ENCODE data around the gene PPP6R3. TPM values are rescaled to one million over a fixed set of nuclear protein-coding genes. Genes with fewer than 3 reads are reported as not detected.

Gene PPP6R3
- total and polyA plus RNA-seq, 2 donors, result 46.8 to 288 TPM

DNA sequence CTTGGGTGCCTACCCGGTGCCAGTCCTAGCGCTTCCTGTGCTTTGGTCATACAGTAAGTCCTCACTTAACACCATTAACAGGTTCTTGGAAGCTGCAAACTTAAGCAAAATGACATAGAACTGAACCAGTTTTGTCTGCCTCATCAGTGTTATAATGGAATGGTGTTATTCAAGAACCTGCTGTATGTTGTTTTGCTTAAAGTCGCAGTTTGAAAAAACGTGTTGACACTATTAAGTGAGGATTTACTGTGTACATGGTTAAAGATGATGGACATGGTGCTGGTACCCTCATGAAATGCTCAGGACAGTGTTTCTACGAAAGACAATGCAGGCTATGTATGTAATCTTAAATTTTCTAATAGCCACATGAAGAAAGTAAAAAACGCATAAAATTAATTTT, 41.3 kb downstream of the PPP6R3 start:
- no peak overlapping the region for H3K4me3 ChIP-seq (ENCODE audit: low read depth, low read length)
- H3K4me1 ChIP-seq (ENCODE audit: insufficient read depth), result peaks cover 4% of the 10 kb centered on the region
- DNase-seq (ENCODE audit: extremely low spot score), result no peak
- WGBS, result 93% methylated on average over 6 of the region's 6 CpGs
- no peak overlapping the region for H3K27ac ChIP-seq (ENCODE audit: low read depth)
- no peaks in the 10 kb centered on the region for H3K36me3 ChIP-seq (ENCODE audit: insufficient read depth)

DNA sequence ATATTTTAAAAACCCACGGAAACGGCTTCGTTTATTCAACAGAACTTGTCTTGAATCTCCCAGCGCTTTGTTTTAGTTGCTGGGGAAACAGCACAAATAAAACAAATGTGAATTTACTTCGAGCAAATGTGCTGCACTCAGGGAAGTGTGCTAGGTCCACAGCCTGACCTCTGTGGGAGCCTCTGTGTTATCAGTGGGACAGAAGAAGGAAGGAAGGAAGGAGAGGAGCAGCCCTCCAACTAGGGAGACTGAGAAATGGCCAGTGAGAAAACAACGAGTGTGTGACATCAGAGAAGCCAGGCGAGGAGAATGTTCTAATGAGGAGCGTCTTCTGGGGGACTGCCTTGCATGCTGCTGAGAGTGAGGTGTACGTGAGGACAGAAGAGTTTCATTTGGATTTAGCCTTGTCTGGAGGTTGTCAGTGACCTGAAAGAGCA, 42.7 kb downstream of the PPP6R3 start:
- WGBS, result 12% methylated on average over 9 of the region's 9 CpGs
- H3K27ac ChIP-seq (ENCODE audit: low read depth), result no peak overlapping the region
- no peak for DNase-seq (ENCODE audit: extremely low spot score)
- H3K4me1 ChIP-seq (ENCODE audit: insufficient read depth), result peaks cover 4% of the 10 kb centered on the region
- H3K4me3 ChIP-seq (ENCODE audit: low read depth, low read length), result no peak overlapping the region
- no peaks in the 10 kb centered on the region for H3K36me3 ChIP-seq (ENCODE audit: insufficient read depth)

DNA sequence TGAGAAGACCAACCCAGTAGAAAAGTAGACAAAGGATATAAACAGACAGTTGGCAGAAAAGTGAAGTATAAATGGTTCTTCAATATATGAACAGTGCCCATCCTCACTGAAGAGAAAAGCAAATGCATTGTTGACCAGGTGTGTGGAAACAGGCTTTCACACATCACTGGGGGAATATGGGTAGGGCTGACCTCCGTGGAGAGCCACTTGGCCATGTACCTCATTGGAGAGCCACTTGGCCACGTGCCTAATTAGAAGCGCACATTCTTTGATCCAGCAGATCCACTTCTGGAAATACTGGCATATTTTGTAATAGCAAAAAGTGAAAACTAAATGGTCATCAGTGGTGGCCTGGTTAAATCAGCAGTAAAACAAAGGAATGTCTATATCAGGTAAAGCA, 43.2 kb downstream of the PPP6R3 start:
- DNase-seq (ENCODE audit: extremely low spot score), result no peak
- WGBS, result 69% methylated on average over 3 of the region's 3 CpGs
- H3K4me1 ChIP-seq (ENCODE audit: insufficient read depth), result peaks cover 4% of the 10 kb centered on the region
- no peaks in the 10 kb centered on the region for H3K36me3 ChIP-seq (ENCODE audit: insufficient read depth)
- H3K4me3 ChIP-seq (ENCODE audit: low read depth, low read length), result no peak overlapping the region
- no peak overlapping the region for H3K27ac ChIP-seq (ENCODE audit: low read depth)

DNA sequence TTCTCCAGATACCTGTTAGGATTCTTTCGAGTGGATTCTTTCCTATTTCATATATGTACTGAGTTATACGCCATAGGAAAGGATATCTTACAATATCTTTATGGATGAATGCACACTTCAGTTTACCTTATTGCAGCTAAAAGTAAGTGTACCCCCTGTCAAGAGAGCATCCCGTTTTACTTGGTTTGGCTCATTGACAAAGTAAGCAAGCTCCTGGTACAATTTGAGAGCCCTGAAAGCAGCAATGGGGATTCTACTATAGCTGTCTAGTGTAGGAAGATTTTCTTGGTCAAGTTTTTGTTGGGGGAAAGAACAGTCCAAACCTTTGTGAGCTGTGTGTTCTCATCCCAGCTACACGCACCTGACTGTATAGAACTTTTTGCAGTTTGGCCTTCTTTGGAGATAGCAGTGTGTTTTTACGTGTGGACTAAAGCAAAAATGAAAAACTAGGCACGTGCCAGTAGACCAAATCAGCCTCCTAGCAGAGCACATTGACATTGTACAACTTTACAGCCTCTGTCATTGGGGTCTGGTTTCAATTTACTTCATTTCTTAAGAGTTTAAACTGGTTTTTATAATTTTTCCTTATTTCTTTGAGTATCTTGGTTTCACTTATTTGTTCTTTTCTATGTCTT, 44.0 kb downstream of the PPP6R3 start:
- peaks cover 4% of the 10 kb centered on the region for H3K4me1 ChIP-seq (ENCODE audit: insufficient read depth)
- no peak overlapping the region for H3K27ac ChIP-seq (ENCODE audit: low read depth)
- H3K36me3 ChIP-seq (ENCODE audit: insufficient read depth), result no peaks in the 10 kb centered on the region
- 60% methylated on average over 6 of the region's 6 CpGs for WGBS
- no peak overlapping the region for H3K4me3 ChIP-seq (ENCODE audit: low read depth, low read length)
- DNase-seq (ENCODE audit: extremely low spot score), result no peak

DNA sequence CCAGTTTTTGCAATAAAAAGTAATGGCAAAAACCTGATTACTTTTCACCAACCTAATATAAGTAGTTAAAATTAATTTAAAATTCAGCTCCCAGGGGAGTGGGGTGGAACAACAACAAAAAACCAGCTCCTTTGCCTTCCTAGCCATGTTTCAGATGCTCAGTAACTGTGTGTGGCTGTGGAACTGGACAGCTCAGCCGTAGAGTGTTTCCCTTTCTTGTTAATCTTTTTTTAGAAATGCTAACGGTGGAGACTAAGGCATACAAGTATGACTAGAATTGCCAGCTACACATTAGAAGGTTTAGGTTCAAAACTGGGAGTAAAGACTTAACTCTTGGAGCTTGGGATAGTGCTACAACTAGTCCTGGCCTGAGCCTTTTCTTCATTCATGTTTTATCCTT, 45.0 kb downstream of the PPP6R3 start:
- 7% methylated on average over 2 of the region's 2 CpGs for WGBS
- H3K27ac ChIP-seq (ENCODE audit: low read depth), result no peak overlapping the region
- DNase-seq (ENCODE audit: extremely low spot score), result no peak
- peaks cover 4% of the 10 kb centered on the region for H3K4me1 ChIP-seq (ENCODE audit: insufficient read depth)
- H3K4me3 ChIP-seq (ENCODE audit: low read depth, low read length), result no peak overlapping the region
- peaks cover 5% of the 10 kb centered on the region for H3K36me3 ChIP-seq (ENCODE audit: insufficient read depth)

DNA sequence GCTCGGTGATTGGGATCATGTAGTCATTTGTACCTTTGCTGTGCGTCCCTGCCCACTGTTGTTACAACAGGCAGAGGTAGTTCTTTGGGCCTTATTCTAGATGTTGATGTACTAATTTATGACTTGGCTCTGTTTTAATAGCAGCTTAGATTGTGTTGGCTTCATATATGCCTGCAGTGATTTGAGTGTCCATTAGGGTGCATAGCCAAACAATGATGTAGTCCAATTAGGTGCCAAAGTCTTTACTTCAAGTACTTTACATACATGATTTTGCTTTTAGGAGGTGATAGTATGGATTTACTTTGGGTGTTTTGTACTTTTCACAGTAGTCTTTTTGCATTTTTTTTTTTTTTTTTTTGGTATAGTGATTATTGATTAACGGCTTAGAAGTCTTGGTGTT, 46.4 kb downstream of the PPP6R3 start:
- H3K4me1 ChIP-seq (ENCODE audit: insufficient read depth), result peaks cover 4% of the 10 kb centered on the region
- H3K36me3 ChIP-seq (ENCODE audit: insufficient read depth), result peaks cover 5% of the 10 kb centered on the region
- no peak overlapping the region for H3K4me3 ChIP-seq (ENCODE audit: low read depth, low read length)
- H3K27ac ChIP-seq (ENCODE audit: low read depth), result no peak overlapping the region
- WGBS, result 82% methylated on average over 3 of the region's 3 CpGs
- no peak for DNase-seq (ENCODE audit: extremely low spot score)

DNA sequence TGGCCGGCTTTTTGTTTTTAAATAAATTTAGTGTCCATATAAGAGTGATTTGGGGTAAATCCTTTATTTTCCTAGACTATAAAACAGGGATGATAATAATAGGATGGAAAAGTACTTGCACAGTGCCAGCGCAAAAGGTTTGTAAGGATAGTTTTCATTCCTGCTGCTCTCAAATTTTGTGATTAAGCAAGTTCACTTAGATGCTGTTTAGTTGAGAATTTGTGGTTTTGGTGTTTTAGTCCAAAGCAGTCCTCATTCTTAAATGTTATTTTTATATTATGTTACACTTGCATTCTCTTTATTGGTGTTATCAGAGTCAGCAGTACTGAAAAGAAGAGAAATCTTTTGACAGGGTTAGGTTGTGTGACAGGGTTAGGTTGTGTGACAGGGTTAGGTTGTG, 47.9 kb downstream of the PPP6R3 start:
- Histone ChIP-seq H3K4me3 (ENCODE audit: low read depth, low read length) (no peak overlapping the region), H3K27ac (ENCODE audit: low read depth) (no peak overlapping the region), H3K36me3 (ENCODE audit: insufficient read depth) (peaks cover 5% of the 10 kb centered on the region), H3K4me1 (ENCODE audit: insufficient read depth) (peaks cover 3% of the 10 kb centered on the region)
- 71% methylated on average over 2 of the region's 2 CpGs for WGBS
- no peak for DNase-seq (ENCODE audit: extremely low spot score)

DNA sequence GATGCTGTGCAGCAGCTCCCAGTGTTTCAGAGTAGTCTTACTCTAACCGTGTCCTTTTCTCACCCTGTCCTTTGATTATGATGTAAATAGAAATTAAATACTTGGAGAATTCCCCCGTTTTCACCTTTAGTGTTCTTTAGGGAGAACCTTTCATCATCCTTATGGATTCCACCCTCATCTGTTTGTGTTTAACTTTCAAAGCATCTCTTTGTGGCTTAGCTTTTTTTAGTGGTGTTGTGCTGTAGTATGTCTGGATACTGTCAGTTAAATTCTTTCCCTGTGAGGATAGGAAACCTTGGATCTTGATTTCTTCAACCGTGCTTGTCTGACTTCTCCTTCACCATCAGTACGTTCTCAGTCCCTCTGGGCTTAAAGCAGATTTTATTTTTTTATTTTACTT, 48.5 kb downstream of the PPP6R3 start:
- Histone ChIP-seq H3K27ac (ENCODE audit: low read depth) (no peak overlapping the region), H3K36me3 (ENCODE audit: insufficient read depth) (peaks cover 5% of the 10 kb centered on the region), H3K4me3 (ENCODE audit: low read depth, low read length) (no peak overlapping the region), H3K4me1 (ENCODE audit: insufficient read depth) (peaks cover 1% of the 10 kb centered on the region)
- no peak for DNase-seq (ENCODE audit: extremely low spot score)
- WGBS, result 24% methylated on average over 4 of the region's 4 CpGs

DNA sequence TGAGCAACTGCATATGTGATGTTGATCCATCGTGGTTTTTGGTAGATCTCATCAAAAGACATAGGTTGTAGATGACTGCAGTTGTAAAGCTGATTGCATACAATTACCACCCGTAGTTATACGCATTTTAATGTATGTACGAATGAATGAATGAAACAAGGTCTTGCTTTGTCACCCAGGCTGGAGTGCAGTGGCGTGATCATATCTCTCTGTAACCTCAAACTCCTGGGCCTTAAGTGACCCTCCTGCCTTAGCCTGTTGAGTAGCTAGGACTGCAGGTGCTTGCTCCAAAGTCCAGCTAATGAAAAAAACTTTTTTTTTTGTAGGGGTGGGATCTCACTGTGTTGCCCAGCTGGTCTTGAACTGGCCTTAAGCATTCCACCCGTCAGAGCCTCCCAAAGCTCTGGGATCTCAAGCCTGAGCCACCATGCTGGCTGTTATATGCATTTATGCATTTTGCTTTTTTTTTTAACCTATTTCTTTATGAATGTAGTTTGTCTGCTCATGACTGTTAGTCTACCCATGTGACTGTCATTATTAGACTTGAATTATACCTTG, 53.5 kb downstream of the PPP6R3 start:
- Histone ChIP-seq H3K4me3 (ENCODE audit: low read depth, low read length) (no peak overlapping the region), H3K27ac (ENCODE audit: low read depth) (no peak overlapping the region), H3K36me3 (ENCODE audit: insufficient read depth) (peaks cover 5% of the 10 kb centered on the region), H3K4me1 (ENCODE audit: insufficient read depth) (peaks cover 1% of the 10 kb centered on the region)
- WGBS, result 86% methylated on average over 6 of the region's 6 CpGs
- DNase-seq (ENCODE audit: extremely low spot score), result no peak

DNA sequence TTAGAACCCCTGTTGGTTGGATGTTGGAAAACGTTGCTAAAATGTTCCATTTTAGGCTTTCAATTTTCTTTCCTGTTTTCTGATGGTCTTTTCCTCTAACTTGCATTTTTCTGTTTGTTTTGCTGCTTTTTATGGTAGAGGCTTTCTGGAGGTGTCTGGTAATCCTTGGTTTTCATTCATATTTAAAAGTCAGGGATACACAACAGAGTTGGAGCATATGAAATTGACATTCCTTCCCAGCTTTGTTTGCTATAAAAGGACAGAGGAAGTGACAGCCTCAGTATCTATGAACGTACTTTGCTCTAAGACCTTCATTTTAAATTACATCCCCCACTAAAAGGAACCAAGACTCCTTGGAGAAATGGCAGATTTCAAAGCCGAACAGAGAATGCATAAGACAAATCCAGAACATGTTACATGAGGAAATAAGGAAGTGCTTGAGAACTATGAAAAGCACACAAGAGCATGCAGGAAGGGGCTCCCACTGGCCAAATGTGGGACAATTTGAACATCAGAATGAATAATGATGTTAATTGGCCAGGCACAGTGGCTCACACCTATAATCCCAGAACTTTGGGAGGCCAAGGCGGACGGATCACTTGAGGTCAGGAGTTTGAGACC, 56.7 kb downstream of the PPP6R3 start:
- Histone ChIP-seq H3K36me3 (ENCODE audit: insufficient read depth) (peaks cover 2% of the 10 kb centered on the region), H3K4me1 (ENCODE audit: insufficient read depth) (peaks cover 3% of the 10 kb centered on the region), H3K27ac (ENCODE audit: low read depth) (no peak overlapping the region), H3K4me3 (ENCODE audit: low read depth, low read length) (no peak overlapping the region)
- DNase-seq (ENCODE audit: extremely low spot score), result no peak
- WGBS, result 83% methylated on average over 5 of the region's 5 CpGs

DNA sequence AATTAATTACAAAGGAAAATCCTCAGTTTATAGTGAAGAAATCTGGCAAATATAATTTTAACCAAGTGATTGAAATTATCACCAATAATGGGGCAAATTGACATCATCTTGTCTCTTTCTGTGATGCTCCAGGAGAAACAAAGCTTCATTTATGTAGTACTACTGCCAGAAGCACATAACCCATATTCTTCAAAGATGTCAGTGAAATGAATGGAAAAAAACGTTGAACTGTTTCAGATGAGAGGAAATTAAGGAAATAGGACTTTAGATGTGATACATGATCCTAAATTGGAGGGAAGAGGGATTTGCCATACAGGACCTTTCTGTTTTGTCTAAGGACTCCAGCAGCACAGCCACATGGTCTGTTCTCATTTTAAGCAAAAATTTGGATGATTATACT, 57.6 kb downstream of the PPP6R3 start:
- H3K27ac ChIP-seq (ENCODE audit: low read depth), result no peak overlapping the region
- H3K4me1 ChIP-seq (ENCODE audit: insufficient read depth), result peaks cover 1% of the 10 kb centered on the region
- 42% methylated on average over 1 of the region's 1 CpG for WGBS
- H3K36me3 ChIP-seq (ENCODE audit: insufficient read depth), result peaks cover 2% of the 10 kb centered on the region
- H3K4me3 ChIP-seq (ENCODE audit: low read depth, low read length), result no peak overlapping the region
- DNase-seq (ENCODE audit: extremely low spot score), result no peak

DNA sequence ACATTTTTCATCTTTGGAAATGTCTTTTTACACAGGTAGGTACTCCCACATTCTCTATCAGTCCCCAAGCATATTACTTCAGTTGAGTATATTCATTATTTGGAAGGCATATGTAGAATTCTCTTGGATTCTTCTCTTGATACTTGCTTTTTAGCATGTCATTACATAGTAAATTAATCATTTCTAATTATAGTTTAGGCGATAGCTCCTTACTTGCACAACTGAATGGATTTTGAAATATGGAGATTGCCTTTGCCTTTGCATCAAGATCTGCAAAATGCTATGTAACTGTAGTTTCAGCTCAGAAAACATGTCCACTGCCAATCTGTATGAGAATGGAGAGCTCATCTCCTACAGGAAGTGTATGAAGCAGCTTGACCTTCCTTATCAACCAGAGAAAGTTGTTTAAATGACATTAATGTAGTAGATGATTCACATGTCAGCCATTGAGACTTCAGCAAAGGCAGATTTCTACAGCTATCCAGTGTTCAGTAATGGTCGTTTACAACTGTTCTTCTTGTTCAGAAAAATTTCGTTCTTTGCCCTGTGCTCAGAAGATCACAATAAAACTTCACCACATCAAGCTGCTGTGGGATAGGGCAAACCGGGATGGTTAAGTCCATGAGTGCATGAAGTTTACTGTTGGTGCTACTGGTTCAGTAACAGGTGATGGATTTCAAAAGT, 61.6 kb downstream of the PPP6R3 start:
- H3K4me1 ChIP-seq (ENCODE audit: insufficient read depth), result peaks cover 3% of the 10 kb centered on the region
- 66% methylated on average over 4 of the region's 4 CpGs for WGBS
- H3K36me3 ChIP-seq (ENCODE audit: insufficient read depth), result peaks cover 4% of the 10 kb centered on the region
- H3K4me3 ChIP-seq (ENCODE audit: low read depth, low read length), result no peak overlapping the region
- no peak for DNase-seq (ENCODE audit: extremely low spot score)
- H3K27ac ChIP-seq (ENCODE audit: low read depth), result no peak overlapping the region

DNA sequence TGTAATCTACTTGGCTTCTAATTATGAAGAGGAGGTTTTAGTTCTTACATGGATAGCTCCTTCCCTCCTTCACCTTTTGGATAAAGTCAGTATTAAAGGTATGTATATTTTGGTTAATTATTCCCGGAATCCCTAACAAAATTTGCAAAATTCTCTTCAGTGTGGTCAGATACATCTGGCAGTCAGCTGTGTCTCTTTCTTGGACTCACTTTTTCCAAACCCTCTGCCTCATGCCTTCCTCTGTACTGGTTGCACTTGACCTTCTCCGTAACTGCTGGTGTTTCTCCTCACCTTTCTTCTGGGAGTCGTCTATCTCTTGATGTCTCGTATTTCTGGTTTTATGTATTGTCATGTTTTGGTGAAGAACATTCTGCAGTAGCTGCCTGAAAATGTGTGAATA, 62.5 kb downstream of the PPP6R3 start:
- WGBS, result 94% methylated on average over 4 of the region's 4 CpGs
- Histone ChIP-seq H3K36me3 (ENCODE audit: insufficient read depth) (peaks cover 4% of the 10 kb centered on the region), H3K4me3 (ENCODE audit: low read depth, low read length) (no peak overlapping the region), H3K4me1 (ENCODE audit: insufficient read depth) (peaks cover 3% of the 10 kb centered on the region), H3K27ac (ENCODE audit: low read depth) (no peak overlapping the region)
- no peak for DNase-seq (ENCODE audit: extremely low spot score)

DNA sequence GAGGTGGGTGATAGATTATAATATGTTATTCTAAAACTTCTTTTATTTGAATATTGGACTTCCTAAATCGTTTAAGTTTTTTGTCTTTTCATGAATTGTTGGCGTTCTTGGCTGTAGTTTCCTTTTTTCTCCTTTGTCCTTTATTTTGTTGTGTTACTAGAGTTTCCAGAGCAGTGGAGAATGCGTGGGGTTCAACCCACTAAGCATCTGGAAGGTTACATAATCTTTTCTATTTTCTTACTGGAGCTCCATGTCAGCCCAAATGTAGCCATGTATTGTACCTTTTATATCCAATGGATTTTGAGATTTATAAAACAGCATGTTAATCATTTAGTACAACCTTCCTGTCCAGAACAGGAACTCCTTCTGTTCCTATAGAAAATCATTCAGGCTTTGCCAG, 63.2 kb downstream of the PPP6R3 start:
- Histone ChIP-seq H3K4me3 (ENCODE audit: low read depth, low read length) (no peak overlapping the region), H3K27ac (ENCODE audit: low read depth) (no peak overlapping the region), H3K4me1 (ENCODE audit: insufficient read depth) (peaks cover 3% of the 10 kb centered on the region), H3K36me3 (ENCODE audit: insufficient read depth) (peaks cover 6% of the 10 kb centered on the region)
- DNase-seq (ENCODE audit: extremely low spot score), result no peak
- 75% methylated on average over 3 of the region's 3 CpGs for WGBS

Data from urinary bladder (tissue), 4 donors.